Mesenchymal stem cell (in vitro differentiated cells and primary cell): ENCODE data around the gene MSI2.

Experiments used
- DNase-seq: peaks from one replicate; pipeline ENCODE4 v3.0.0-alpha.2; 2013
- H2AFZ ChIP-seq: one replicate; pipeline ENCODE4 v1.6.1; 2013; ENCODE audit warnings: low read depth, mild to moderate bottlenecking, control low read depth, inconsistent platforms, low read length, moderate library complexity
- H2AK5ac ChIP-seq: 2 replicates; pipeline ENCODE4 v1.6.1; 2013; ENCODE audit warnings: low read length, moderate library complexity, mild to moderate bottlenecking, inconsistent platforms; ENCODE audit not compliant: severe bottlenecking
- H2BK120ac ChIP-seq: one replicate; pipeline ENCODE4 v1.6.1; 2013; ENCODE audit warnings: low read depth, mild to moderate bottlenecking, inconsistent platforms, low read length, moderate library complexity
- H2BK12ac ChIP-seq, 2 experiments: one replicate each; pipeline ENCODE4 v1.6.1; 2013; ENCODE audit warnings: inconsistent platforms in 2 of 2, low read length in 2 of 2, mild to moderate bottlenecking in 2 of 2, moderate library complexity in 2 of 2, control low read depth in 1 of 2
- H2BK15ac ChIP-seq: one replicate; pipeline ENCODE4 v1.6.1; 2013; ENCODE audit warnings: mild to moderate bottlenecking, low read depth, inconsistent platforms; ENCODE audit not compliant: poor library complexity, severe bottlenecking
- H2BK5ac ChIP-seq: 2 replicates; pipeline ENCODE4 v1.6.1; 2013; ENCODE audit warnings: low read depth, mild to moderate bottlenecking, low read length, control low read depth, inconsistent platforms; ENCODE audit not compliant: poor library complexity, severe bottlenecking
- H3K14ac ChIP-seq, 2 experiments: one replicate each; pipeline ENCODE4 v1.6.1; 2013; ENCODE audit warnings: inconsistent platforms in 2 of 2, low read length in 2 of 2, control low read depth in 1 of 2, mild to moderate bottlenecking in 1 of 2, moderate library complexity in 1 of 2
- H3K18ac ChIP-seq, 2 experiments: one replicate each; pipeline ENCODE4 v1.6.1; 2013; ENCODE audit warnings: inconsistent platforms in 2 of 2, low read length in 2 of 2, control low read depth in 1 of 2, low read depth in 1 of 2, mild to moderate bottlenecking in 1 of 2
- H3K23ac ChIP-seq, 2 experiments: one replicate each; pipeline ENCODE4 v1.6.1; 2013; ENCODE audit warnings: inconsistent platforms in 2 of 2, low read length in 2 of 2, mild to moderate bottlenecking in 2 of 2, moderate library complexity in 2 of 2, control low read depth in 1 of 2
- H3K27ac ChIP-seq: 2 replicates; pipeline ENCODE4 v1.5.1; 2013; ENCODE audit warnings: mild to moderate bottlenecking, moderate library complexity, low read length, control low read depth, inconsistent platforms; ENCODE audit not compliant: poor library complexity, severe bottlenecking
- H3K27me3 ChIP-seq, 2 experiments: 2 replicates each; pipeline versions ENCODE4 v1.6.1 to v1.7.0; 2013; ENCODE audit warnings: low read length in 2 of 2, mild to moderate bottlenecking in 2 of 2, moderate library complexity in 2 of 2, control low read depth in 1 of 2, inconsistent platforms in 1 of 2; ENCODE audit not compliant: control insufficient read depth in 1 of 2, insufficient read depth in 1 of 2
- H3K36me3 ChIP-seq, 2 experiments: 2 replicates each; pipeline versions ENCODE4 v1.6.1 to v1.7.0; 2013; ENCODE audit warnings: low read length in 2 of 2, control low read depth in 1 of 2, inconsistent platforms in 1 of 2, low read depth in 1 of 2, mild to moderate bottlenecking in 1 of 2; ENCODE audit not compliant: insufficient read depth in 2 of 2, control insufficient read depth in 1 of 2
- H3K4ac ChIP-seq, 2 experiments: one replicate each; pipeline ENCODE4 v1.6.1; 2013; ENCODE audit warnings: inconsistent platforms in 2 of 2, low read length in 2 of 2, mild to moderate bottlenecking in 2 of 2, moderate library complexity in 2 of 2, control low read depth in 1 of 2, low read depth in 1 of 2
- H3K4me1 ChIP-seq: 2 replicates; pipeline ENCODE4 v1.6.1; 2013; ENCODE audit warnings: low read depth, low read length, control low read depth; ENCODE audit not compliant: control insufficient read depth, insufficient read depth
- H3K4me2 ChIP-seq: 2 replicates; pipeline ENCODE4 v1.6.1; 2013; ENCODE audit warnings: low read length, mild to moderate bottlenecking, inconsistent platforms; ENCODE audit not compliant: poor library complexity, severe bottlenecking
- H3K4me3 ChIP-seq, 2 experiments: 2 replicates each; pipeline versions ENCODE4 v1.5.1 to v1.7.0; 2013; ENCODE audit warnings: low read length in 2 of 2, mild to moderate bottlenecking in 2 of 2, control low read depth in 1 of 2, low read depth in 1 of 2; ENCODE audit not compliant: insufficient read depth in 1 of 2
- H3K79me1 ChIP-seq: replicated peaks from 2 replicates; pipeline ENCODE4 v1.6.1; 2013; ENCODE audit warnings: mild to moderate bottlenecking, control low read depth, low read length, inconsistent platforms; ENCODE audit not compliant: poor library complexity, severe bottlenecking
- H3K9ac ChIP-seq: 2 replicates; pipeline ENCODE4 v1.7.0; 2013; ENCODE audit warnings: mild to moderate bottlenecking, low read length, moderate library complexity
- H3K9me3 ChIP-seq: 2 replicates; pipeline ENCODE4 v1.7.0; 2013; ENCODE audit warnings: mild to moderate bottlenecking, low read length; ENCODE audit not compliant: control insufficient read depth
- H4K8ac ChIP-seq: one replicate; pipeline ENCODE4 v1.6.1; 2013; ENCODE audit warnings: inconsistent platforms, mild to moderate bottlenecking, low read length, moderate library complexity
- H4K91ac ChIP-seq: one replicate; pipeline ENCODE4 v1.6.1; 2013; ENCODE audit warnings: mild to moderate bottlenecking, low read length, inconsistent platforms
- WGBS: methylation state at CpG from one replicate; pipeline ENCODE4 v1.1.7; 2013; ENCODE audit warnings: mixed read lengths; 5-methylcytosine and 5-hydroxymethylcytosine counted together

The MSI2 gene

GRCh38 chr17:57397402-57397801, 141.1 kb downstream of the MSI2 start:
- Histone ChIP-seq H3K79me1 (peaks cover 55% of the 10 kb centered on the region), H3K4me2 (no peak overlapping the region), H3K18ac (no peak overlapping the region), H4K8ac (no peak overlapping the region), H3K36me3 (peaks cover 0 to 14% of the 10 kb centered on the region in 2 experiments), H3K4ac (no peak overlapping the region), H2BK5ac (no peak overlapping the region), H2BK15ac (no peak overlapping the region), H2AK5ac (no peak overlapping the region), H3K4me3 (no peak overlapping the region), H4K91ac (no peak overlapping the region), H2AFZ (no peak overlapping the region), H3K9me3 (peaks cover 22% of the 10 kb centered on the region), H3K9ac (no peak overlapping the region), H2BK120ac (no peak overlapping the region), H3K14ac (no peak overlapping the region), H3K27me3 (no peaks in the 10 kb centered on the region), H3K27ac (no peak overlapping the region), H3K23ac (no peak overlapping the region), H2BK12ac (no peak overlapping the region), H3K4me1 (peaks cover 7% of the 10 kb centered on the region)
- DNase-seq = no peak
- WGBS = 97% methylated on average over 7 of the region's 7 CpGs

DNA sequence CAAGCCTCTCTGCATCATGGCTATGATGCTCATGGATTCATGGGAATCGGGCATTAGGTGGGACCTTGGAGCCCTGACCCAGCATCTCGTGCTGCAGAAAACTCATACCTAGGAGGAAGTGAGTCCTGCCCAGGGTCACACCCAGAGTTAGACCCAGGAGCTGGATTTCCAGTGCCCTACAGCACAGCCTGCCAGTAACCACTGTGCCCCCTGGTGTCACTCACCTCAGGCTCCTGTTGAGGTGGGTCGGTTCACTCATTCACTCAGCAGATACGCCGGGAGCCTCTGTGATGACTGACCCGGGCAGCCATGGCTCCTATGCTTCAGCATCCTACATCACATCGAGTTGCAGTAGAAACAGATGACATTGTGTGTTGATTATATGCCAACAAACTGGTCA, 143.4 kb downstream of the MSI2 start:
- no peak overlapping the region for H3K4me2 ChIP-seq
- WGBS = 94% methylated on average over 6 of the region's 7 CpGs
- no peak overlapping the region for H2BK120ac ChIP-seq
- H3K27ac ChIP-seq = no peak overlapping the region
- H3K4me1 ChIP-seq = peaks cover 7% of the 10 kb centered on the region
- H3K4me3 ChIP-seq = no peak overlapping the region
- no peaks in the 10 kb centered on the region for H3K27me3 ChIP-seq
- peaks cover 3% of the 10 kb centered on the region for H3K9me3 ChIP-seq
- peaks cover 52% of the 10 kb centered on the region for H3K79me1 ChIP-seq
- H2BK5ac ChIP-seq = no peak overlapping the region
- H2BK12ac ChIP-seq = no peak overlapping the region
- peak overlapping the region in 1 of 2 experiments; percentile 6 for H3K18ac ChIP-seq
- no peak overlapping the region for H3K23ac ChIP-seq
- H3K14ac ChIP-seq = peak overlapping the region in 1 of 2 experiments; percentile 5
- no peak overlapping the region for H4K8ac ChIP-seq
- no peak for DNase-seq
- peaks cover 0 to 19% of the 10 kb centered on the region in 2 experiments for H3K36me3 ChIP-seq
- H2AK5ac ChIP-seq = no peak overlapping the region
- no peak overlapping the region for H3K9ac ChIP-seq
- H3K4ac ChIP-seq = no peak overlapping the region
- no peak overlapping the region for H4K91ac ChIP-seq
- H2AFZ ChIP-seq = no peak overlapping the region
- no peak overlapping the region for H2BK15ac ChIP-seq

GRCh38 chr17:57400648-57401047, 144.3 kb downstream of the MSI2 start:
- H2AFZ ChIP-seq = no peak overlapping the region
- H3K27ac ChIP-seq = no peak overlapping the region
- peaks cover 7% of the 10 kb centered on the region for H3K4me1 ChIP-seq
- no peak overlapping the region for H2BK120ac ChIP-seq
- no peak overlapping the region for H3K18ac ChIP-seq
- no peak overlapping the region for H2AK5ac ChIP-seq
- H3K23ac ChIP-seq = no peak overlapping the region
- no peak for DNase-seq
- H3K36me3 ChIP-seq = peaks cover 0 to 22% of the 10 kb centered on the region in 2 experiments
- no peak overlapping the region for H2BK12ac ChIP-seq
- peaks cover 49% of the 10 kb centered on the region for H3K79me1 ChIP-seq
- 83% methylated on average over 8 of the region's 8 CpGs for WGBS
- H3K9ac ChIP-seq = no peak overlapping the region
- no peak overlapping the region for H2BK15ac ChIP-seq
- H3K14ac ChIP-seq = no peak overlapping the region
- no peak overlapping the region for H4K8ac ChIP-seq
- no peak overlapping the region for H4K91ac ChIP-seq
- H3K4me2 ChIP-seq = no peak overlapping the region
- H3K9me3 ChIP-seq = no peaks in the 10 kb centered on the region
- no peak overlapping the region for H3K4me3 ChIP-seq
- H3K27me3 ChIP-seq = no peaks in the 10 kb centered on the region
- no peak overlapping the region for H2BK5ac ChIP-seq
- H3K4ac ChIP-seq = no peak overlapping the region

DNA sequence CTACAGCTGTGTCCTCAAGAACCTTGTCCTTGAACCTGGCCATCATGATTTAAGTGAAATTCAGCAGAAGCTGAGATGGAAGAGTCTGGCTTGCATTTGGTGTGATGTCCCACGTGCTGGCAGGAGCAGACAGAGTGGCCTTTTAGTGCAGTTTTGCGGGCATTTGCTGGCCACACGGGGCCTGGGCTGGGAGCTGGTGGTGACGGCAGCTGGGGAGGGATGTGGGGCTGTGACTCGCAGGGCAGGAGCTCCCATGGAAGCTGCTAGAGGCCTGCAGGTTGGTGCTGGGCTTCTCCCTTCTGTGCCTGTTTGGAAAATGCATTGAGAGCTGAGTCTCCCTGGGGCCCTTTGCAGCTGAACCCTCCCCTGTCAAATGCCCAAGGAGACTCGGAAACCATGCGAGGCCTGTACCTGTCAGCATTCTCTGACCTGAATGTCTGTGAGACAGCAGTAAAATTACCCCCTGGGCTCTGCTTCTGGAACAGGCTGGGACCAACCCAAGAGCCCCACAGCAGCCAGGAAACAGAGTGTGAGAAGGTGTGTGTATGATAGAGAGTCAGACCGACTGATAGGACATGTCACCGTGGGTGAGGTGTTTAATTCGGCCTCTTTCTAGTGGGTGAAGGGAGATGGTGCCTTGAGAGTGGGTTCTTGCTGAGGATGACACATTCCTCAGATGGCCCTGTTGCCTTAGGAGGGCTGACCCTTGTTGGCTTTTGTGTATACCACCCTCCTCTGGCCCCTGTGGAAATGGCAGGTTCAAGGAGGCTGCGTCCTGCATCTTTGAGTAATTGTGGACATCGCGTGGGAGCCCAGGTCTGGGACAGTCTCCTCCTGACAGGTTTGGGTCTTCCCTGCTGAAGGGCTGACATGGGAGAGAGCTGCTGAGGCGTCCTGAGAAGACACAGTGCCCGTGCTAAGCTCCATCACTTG, 145.5 kb downstream of the MSI2 start:
- no peak overlapping the region for H2BK15ac ChIP-seq
- peak overlapping the region; percentile 18 for H4K91ac ChIP-seq
- H2AFZ ChIP-seq = no peak overlapping the region
- H3K36me3 ChIP-seq = peaks cover 0 to 22% of the 10 kb centered on the region in 2 experiments
- H2BK5ac ChIP-seq = no peak overlapping the region
- H3K27me3 ChIP-seq = no peaks in the 10 kb centered on the region
- no peak overlapping the region for H3K27ac ChIP-seq
- H3K4ac ChIP-seq = no peak overlapping the region
- H3K18ac ChIP-seq = no peak overlapping the region
- no peak overlapping the region for H3K9ac ChIP-seq
- no peak overlapping the region for H2AK5ac ChIP-seq
- no peak overlapping the region for H2BK120ac ChIP-seq
- 91% methylated on average over 15 of the region's 15 CpGs for WGBS
- no peak overlapping the region for H3K4me3 ChIP-seq
- no peak overlapping the region for H2BK12ac ChIP-seq
- H3K14ac ChIP-seq = no peak overlapping the region
- no peak for DNase-seq
- peaks cover 44% of the 10 kb centered on the region for H3K79me1 ChIP-seq
- H3K9me3 ChIP-seq = no peaks in the 10 kb centered on the region
- peak overlapping the region; percentile 27 for H4K8ac ChIP-seq
- no peak overlapping the region for H3K23ac ChIP-seq
- H3K4me1 ChIP-seq = peaks cover 9% of the 10 kb centered on the region
- no peak overlapping the region for H3K4me2 ChIP-seq
